Measurements from ENCODE around the gene TMEM119.
"Not testable (repeated sequence)": the region's sequence is repeated elsewhere in the genome, so short reads cannot be mapped to it uniquely, and the experiment has no call there.

Gene TMEM119

GRCh38 chr12:108576660-108577234 lies 21.1 kb downstream of the TMEM119 start:
- no peak for DNase-seq
- intact Hi-C loops (cut with DNase I) = no loop called here

- no peak for DNase-seq
- intact Hi-C loops (cut with DNase I) = no loop called here
Observed at GRCh38 chr12:108575199-108575912, 22.5 kb downstream of the TMEM119 start.

GRCh38 chr12:108574276-108574675 lies 23.6 kb downstream of the TMEM119 start:
- DNase-seq; intact Hi-C loops (cut with DNase I): not testable (repeated sequence)

GRCh38 chr12:108573317-108573716 lies 24.6 kb downstream of the TMEM119 start:
- DNase-seq = no peak
- intact Hi-C loops (cut with DNase I) = loop anchor here (2.0 kb wide), 1 partner anchor 43 kb away; no protein-coding TSS in a partner anchor

- intact Hi-C loops (cut with DNase I) = loop anchor here (2.0 kb wide), 1 partner anchor 45 kb away; no protein-coding TSS in a partner anchor
- DNase-seq = no peak
Observed at GRCh38 chr12:108572166-108572790, 25.6 kb downstream of the TMEM119 start.

- intact Hi-C loops (cut with DNase I) = loop anchor here (2.0 kb wide), 1 partner anchor 45 kb away; no protein-coding TSS in a partner anchor
- no peak for DNase-seq
Observed at GRCh38 chr12:108571609-108572165, 26.2 kb downstream of the TMEM119 start.

GRCh38 chr12:108570743-108571608 lies 26.9 kb downstream of the TMEM119 start:
- intact Hi-C loops (cut with DNase I) = no loop called here
- peak in 2 of 42 donors; percentile 44 to 48 for DNase-seq

GRCh38 chr12:108568338-108569154 lies 29.3 kb downstream of the TMEM119 start:
- DNase-seq = peak in 1 of 42 donors; percentile 42
- intact Hi-C loops (cut with DNase I) = loop anchor here (10.0 kb wide), 1 partner anchor 236 kb away; no protein-coding TSS in a partner anchor

- DNase-seq = peak in 1 of 42 donors; percentile 48
- intact Hi-C loops (cut with DNase I) = loop anchor here (10.0 kb wide), 1 partner anchor 237 kb away; no protein-coding TSS in a partner anchor
Observed at GRCh38 chr12:108567406-108568337, 30.2 kb downstream of the TMEM119 start.

- DNase-seq = no peak
- intact Hi-C loops (cut with DNase I) = loop anchor here (10.0 kb wide), 1 partner anchor 238 kb away; no protein-coding TSS in a partner anchor
Observed at GRCh38 chr12:108566452-108566851, 31.4 kb downstream of the TMEM119 start.

GRCh38 chr12:108565976-108566375 lies 31.9 kb downstream of the TMEM119 start:
- intact Hi-C loops (cut with DNase I) = loop anchor here (10.0 kb wide), 1 partner anchor 239 kb away; no protein-coding TSS in a partner anchor
- DNase-seq = peak in 19 of 42 donors; percentile 17 to 68 (median 41)

- intact Hi-C loops (cut with DNase I) = loop anchor here (10.0 kb wide), 1 partner anchor 240 kb away; no protein-coding TSS in a partner anchor
- peak in 1 of 42 donors; percentile 35 for DNase-seq
Observed at GRCh38 chr12:108565146-108565545, 32.7 kb downstream of the TMEM119 start.

GRCh38 chr12:108564724-108565123 lies 33.2 kb downstream of the TMEM119 start:
- intact Hi-C loops (cut with DNase I) = loop anchor here (5.0 to 10.0 kb wide), 4 partner anchors 47 to 528 kb away; partner anchors contain the start of genes ALKBH2, CORO1C and FICD
- DNase-seq = no peak

- no peak for DNase-seq
- intact Hi-C loops (cut with DNase I) = loop anchor here (2.0 to 10.0 kb wide), 5 partner anchors 46 to 529 kb away; partner anchors contain the start of genes ALKBH2, CORO1C and FICD
Observed at GRCh38 chr12:108563804-108564151, 34.1 kb downstream of the TMEM119 start.

- peak; percentile 69 to 95 (median 85) for DNase-seq
- intact Hi-C loops (cut with DNase I) = loop anchor here (2.0 to 10.0 kb wide), 5 partner anchors 46 to 529 kb away; partner anchors contain the start of genes ALKBH2, CORO1C and FICD
Observed at GRCh38 chr12:108563136-108563803, 34.6 kb downstream of the TMEM119 start.

Measured in head of caudate nucleus (tissue), 42 donors.